NCI-H526 (cell line): ENCODE data around the gene MCC.
A peak's percentile ranks its signal among the peaks of the same experiment; 100 is the strongest.

Source experiments
- DNase-seq, 2 experiments: peaks; one replicate each; lab custom pipeline; 2025; lab: John Stamatoyannopoulos, UW

The MCC gene

DNA sequence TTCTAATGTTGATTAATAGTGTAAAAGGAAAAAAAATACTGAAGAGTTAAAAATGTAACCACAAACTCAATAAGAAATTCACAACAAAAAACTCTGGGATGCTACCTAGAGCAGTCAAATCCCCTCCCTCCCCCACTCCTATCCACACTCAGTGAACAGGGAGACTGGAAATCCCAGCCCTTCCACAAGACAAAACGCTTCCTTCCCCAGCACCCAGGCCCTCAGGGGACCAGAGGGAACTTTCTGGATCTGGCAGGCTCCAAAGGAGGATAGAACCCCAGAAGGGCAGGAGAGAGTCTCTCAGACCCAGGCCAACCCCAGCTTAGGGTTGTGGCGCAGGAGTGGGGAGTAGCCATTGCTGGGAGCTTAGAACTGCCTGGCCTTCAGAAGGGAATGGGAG, 456.7 kb downstream of the MCC start:
- no peak for DNase-seq

DNA sequence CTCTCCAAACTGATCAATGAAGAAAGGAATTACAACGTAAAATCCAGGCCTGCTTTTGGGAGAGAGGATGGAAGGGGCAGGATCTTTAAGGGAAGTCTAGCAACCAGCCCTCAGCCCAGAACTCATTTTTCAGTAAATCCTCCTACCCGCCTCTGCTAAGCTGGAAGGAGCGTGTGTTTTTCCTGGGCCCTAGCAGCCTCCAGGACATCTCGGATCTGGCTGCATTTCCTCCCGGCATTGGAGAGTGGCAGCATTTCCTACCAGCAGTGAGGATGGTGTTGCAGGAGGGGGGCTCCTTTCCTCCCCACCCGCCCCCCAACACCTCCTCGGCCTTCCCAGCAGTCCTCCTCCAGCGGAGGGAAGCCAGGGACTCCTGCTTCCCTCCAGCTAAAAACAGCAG, 457.1 kb downstream of the MCC start:
- DNase-seq, result no peak

DNA sequence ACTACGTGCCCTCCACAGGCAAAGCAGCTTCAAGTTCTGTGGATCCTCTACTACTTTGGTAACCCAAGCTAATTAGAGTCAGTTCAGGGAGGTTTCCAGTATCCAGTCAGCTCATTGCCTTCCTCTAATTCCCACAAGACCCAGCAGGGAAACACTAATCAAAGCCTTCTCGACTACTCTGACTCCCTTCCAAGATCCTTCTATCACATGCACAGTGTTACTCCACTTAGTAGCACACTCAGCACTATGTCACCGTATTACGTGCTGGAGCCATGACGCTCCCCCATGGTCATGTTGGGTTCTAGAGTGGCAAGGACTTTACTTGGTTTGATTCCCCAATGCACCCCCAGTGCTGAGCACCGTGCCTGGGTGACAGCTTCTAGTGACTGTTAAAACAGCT, 458.6 kb downstream of the MCC start:
- no peak for DNase-seq

DNA sequence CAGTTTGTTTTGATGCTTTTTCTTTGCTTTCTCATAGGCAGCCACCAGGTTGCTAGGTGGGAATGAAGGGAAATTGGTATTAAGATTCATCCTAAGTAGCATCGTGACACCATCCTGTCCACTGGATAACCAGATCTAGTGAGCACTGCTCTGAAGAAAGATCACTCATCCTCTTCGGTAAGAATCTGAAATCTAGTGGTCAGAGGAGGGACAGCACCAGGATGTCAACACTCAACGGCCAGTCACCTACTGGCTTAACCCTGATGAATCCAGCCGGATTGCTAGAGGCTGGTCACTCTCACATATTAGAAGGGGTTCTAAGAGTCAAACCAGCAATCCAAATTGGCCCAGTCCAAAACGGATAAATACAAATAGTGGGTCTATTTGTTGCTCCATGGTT, 460.8 kb downstream of the MCC start:
- no peak for DNase-seq

DNA sequence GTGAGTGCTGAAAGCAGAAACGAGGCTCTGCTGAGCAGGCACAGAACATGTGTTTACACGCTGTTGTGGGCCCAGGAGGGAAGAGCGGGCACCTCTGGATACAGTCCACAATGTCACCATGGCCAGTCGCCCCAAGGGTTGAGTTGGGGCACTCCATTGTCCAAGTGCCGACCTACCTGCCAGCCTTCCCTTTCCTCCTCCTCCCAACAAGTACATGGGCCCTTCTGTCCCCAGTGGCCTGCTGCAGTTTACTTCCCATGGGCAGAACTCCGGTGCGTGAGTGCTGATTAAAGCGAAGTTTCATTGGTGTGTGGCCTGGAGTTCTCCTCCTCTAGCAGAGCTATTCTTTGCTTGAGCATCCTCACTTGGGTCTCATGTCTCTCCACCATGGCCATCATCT, 461.2 kb downstream of the MCC start:
- DNase-seq, result no peak

DNA sequence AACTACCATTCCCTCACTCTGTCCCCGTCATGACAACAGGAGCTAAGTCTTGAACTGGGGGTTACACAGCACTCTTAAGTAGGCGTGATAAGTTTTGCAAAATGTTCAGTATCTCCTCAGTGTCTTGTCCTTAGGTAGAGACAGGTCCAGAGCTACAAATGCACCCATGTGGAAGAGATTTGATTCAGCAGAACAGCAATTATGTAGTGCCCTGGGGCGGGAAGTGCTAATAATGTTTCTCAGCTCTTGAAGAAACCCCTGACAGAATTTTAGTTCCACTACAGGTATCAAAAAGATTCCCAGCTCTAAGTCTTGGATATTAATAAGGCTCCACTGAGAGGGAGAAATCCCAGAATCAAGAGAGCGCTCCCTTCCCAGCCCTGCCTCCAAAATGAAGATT, 462.0 kb downstream of the MCC start:
- DNase-seq, result no peak

DNA sequence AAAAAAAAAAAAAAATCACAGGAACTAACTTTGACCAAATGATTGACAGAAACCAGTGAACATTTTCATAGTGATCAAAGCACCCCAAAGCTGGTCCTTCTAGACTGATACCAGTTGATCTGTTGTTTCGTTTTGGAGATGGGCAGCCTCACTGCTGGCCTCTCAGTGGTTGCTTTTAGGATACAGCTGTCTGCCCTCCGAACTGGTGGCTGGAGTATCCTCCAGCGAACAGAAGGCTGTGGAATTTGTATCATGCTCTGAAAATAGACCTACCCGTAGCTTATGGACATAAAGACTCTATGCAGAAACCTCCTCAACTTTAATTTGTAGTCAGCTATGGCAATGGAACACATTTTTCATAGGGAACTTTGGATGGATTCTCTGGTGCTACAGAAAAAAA, 462.7 kb downstream of the MCC start:
- no peak for DNase-seq

DNA sequence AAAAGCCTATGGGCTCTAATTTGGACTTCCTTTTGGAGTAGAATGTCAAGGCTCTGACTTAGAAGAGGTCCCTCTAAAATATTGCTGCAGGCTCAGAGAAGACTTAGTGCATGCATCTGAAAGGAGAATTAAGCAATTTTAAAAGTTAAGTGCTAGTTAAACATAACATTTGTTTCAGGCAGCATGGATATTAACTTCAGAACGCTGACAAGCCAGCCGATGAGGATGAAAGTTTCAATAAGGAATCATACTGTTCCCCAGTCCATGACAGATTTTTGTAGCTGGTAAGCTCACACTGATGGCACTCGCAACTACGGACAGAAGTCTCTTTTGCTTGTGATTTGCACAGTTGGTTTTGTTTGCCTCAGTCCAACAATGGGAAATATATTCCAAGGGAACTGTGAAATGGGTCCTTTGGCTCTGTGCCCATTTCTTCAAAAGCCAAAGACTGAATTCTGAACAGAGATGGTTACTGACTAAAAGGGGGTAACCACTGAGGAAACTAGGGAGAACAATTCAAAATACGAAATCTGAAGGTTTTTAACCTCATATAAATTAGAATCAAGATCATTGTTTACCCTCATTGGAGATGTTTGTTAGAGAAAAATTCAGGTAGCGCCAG, 464.1 kb downstream of the MCC start:
- no peak for DNase-seq

DNA sequence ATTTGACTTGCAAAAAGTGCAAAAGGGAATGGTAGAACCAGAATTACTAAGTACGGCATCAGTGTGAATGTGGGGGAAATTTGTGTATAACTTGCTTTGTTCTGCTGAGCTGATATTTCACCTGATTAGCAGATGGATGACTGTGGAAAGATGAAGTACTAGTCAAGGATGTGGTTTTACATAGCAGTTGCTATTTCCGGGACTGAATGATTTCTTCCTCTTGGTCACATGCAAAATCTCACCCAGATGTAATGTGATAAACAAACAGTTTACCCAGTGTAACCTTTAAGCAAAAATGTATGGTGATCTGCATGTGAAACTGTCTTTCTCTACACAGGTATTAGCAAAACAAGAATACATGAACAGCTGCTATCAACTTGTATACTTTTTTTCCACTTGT, 465.6 kb downstream of the MCC start:
- peak; percentile 46 to 48 for DNase-seq

DNA sequence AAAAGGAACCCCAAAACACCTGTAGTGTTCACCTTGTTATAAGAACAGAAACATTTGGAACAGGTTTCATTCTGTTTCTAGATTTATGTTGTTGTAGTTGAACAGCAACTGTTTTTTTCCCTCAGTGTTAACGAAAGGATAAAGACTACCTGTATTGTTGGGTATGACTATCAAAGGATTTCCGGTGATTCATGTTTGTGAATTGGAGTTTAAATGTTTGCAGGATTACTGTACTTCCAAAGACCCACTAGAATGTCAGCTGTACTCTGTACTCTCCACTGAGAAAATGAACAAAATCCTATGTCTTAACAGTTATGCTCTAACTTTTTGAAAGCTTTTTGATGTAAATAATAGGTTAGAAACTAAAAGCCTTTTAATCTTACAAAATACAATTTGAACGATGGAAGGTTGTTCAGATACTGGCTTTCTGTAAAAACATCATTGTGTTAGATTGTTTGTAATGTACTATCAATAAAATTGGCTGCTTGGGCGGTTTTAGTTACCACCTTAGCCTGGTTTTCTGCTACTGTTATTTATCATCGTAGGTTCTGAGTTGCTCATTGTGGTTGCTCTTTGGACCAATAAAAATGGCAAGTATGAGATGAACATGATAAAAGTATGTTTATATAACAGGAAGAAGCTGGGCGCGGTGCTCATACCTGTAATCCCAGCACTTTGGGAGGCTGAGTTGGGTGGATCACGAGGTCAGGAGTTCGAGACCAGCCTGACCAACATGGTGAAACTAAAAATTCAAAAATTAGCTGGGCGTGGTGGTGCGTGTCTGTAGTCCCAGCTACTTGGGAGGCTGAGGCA, 467.6 kb downstream of the MCC start:
- DNase-seq, result no peak

DNA sequence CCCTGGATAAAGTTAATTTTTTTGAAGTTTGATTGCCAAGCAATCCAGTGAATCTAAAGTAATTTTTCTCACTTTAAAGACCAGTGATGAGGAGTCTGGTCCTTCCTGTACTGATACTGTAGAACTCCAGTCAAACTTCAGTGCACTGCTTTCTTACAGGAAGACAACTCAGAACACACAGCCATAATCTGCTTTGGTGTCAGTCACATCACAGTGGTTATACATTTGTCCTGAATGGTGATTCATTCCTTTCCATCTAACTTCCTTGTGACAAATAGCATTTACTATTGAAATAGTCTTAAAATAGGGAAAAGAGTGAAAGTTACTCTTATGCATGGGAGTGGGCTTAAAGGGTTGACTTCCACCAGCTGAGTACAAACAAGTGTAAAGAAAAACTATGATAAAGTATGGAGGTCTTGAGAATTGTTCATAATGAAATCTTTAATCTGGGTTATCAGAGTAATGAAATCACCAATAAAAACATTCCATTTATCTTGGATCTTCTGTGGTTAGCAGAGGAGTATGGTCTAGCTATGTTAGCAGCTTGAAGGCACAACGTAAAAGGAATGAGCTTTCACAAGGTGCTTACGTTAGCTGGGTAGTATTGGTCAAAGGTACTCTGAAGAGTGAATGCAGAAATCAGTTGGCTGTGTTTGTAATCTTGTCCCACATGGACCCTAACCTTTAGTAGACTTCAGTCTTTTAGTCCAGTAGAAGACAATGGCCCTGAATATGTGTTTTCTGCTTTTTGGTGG, 470.2 kb downstream of the MCC start:
- DNase-seq, result no peak

DNA sequence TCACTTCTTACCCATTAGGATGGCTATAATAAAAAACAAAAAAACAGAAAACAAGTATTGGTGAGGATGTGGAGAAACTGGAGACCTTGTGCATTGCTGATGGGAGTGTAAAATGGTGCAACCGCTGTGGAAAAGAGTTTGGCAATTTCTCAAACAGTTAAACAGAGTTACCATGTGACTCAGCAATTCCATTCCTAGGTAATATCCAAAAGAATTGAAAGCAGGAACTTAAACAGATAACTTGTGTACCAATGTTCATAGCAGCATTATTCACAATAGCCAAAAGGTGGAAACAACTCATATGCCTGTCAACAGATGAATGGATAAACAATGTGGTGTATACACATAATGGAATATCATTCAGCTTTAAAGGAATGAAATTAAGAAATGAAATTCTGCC, 482.8 kb downstream of the MCC start:
- DNase-seq, result no peak

DNA sequence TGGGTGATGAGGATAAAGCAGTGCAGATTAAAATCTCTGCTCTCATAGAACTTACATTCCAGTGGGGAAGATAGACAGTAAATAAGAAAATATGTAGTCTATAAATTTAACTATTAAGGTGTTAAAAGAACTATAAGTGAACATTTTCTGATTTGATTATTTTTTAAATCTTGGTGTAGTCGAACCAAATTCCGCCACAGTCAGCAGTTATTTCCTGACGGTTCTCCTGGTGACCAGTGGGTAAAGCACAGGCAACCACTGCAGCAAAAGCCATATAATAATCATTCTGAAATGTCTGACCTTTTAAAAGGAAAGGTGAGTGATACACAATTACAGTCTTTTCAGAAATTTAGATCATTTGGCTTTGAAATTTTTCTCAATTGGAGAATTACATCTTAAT, 484.5 kb downstream of the MCC start:
- no peak for DNase-seq

DNA sequence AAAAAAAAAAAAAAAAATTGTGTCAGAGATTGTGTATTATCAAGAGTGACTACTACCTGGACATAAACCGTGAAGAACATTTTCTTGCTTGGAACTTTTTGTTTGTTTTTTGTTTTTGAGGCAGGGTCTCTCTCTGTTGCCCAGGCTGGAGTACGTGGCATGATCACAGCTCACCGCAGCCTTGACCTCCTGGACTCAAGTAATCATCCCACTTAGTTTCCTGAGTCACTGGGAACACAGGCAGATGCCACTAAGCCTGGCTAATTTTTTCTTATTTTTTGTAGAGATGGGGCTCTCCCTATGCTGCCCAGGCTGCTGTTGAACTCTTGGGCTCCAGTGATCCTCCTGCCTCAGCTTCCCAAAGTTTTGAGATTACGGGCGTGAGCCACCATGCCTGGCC, 485.8 kb downstream of the MCC start:
- no peak for DNase-seq

DNA sequence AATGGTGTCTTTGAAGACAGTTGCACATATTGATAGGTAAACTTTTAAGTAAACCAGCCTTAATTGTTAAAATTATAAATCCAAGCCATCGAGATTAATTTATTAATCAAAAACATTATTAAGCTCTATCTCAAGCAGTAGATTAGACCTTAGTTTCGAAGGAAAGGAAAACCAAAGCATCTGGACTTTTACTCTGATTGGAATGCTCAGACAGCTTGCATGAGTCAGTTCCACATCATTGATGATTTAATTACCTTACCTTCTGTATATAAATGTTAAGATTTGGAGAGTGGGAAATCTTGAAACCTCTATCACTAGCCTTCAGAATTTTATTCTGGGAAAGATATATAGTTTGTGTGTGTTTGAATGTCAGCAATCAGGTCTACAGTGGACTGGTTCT, 487.8 kb downstream of the MCC start:
- DNase-seq, result no peak

DNA sequence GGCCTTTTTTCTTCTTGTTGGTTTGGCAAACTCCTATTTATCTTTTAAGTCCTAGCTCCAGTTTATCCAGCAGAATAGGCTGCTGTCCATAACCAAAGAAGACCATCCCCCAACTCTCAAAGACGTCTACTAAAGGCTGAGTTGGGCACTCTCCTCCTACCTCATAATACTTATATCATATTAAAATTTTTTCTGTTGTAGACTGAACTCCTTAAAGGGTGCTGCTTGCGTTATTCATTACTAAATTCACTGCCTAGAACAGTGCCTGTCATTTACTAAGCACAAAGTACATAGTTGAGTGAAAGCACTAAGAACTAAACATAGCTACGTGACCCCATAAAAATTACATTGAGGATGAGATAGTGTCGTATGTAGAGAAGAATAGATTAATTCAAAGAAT, 490.0 kb downstream of the MCC start:
- DNase-seq, result no peak

DNA sequence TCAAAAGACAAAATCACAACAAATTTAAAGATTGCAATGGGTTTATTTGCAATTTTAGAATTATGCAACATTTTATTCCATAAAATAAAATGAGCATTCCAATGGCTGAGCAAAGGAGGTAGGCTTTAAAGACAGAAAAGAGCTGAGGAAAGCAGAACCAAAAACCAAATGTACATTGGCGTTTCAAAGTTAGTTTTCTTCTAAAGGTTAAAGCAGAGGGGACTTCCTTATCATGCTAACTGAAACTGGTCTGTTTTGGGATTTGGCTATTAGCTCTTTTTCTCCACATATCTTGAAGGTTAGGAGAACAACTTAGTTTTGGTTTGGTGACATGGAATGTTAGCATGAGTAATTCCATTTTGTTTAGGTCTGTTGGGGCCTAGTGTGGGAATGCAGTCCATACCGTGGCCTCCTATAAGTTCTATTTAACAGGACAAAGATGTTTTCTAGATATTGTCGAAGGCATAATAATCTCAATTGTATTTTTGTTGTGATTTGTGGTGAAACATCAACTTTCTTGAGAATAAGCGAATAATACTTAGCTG, 491.4 kb downstream of the MCC start:
- no peak for DNase-seq

DNA sequence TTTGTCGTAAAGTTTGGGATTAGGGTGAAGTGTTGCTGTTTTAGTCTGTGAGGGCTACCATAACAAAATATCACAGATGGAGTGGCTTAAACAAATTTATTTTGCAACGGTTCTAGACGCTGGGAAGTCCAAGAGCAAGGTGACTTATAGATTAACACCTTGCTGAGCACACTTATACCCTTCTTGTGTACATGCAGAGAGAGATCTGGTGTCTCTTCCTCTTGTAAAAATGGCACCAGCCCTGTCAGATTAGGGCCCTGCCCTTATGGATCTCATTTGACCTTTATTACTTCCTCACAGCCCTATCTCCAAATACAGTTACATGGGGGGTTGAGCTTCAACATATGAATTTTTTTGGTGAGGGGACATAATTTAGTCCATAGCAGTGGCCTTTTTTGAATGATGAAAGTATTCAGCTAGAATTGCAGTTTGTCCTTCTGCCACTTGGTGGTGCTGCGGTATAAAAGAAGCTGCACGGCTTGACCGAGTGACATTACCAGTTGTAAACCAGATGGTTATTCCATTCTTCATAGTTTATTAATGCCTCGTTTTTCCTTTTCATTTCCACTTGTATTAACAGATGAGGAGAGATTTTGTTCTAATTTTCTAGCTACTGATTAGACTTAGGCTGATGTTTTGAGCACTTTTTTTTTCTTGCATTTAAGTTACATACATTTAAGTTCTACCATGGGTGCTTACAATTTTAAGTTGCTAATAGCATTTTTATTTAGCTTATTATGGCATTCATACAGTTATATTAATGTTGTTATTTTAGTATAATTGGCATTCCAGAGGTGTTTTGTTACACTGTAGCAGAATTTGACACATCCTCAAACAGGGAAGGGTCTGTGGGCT, 492.3 kb downstream of the MCC start:
- peak in 1 of 2 experiments; percentile 58 for DNase-seq

DNA sequence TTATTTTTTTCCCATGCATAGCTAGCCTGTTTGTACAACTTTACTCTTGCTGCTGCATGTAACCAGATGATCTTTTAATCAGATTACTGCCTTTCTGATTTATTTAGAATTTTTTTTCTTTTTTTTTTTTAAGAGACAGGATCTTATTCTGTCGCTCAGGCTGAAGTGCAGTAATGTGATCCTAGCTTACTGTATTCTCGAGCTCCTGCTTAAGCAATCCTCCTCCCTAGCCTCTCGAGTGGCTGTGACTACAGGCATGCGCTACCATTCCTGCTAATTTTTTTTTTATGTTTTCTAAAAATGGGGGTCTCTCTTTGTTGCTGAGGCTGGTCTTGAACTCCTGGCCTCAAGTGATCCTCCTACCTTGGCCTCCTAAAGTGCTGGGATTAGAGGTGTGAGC, 502.0 kb downstream of the MCC start:
- no peak for DNase-seq

DNA sequence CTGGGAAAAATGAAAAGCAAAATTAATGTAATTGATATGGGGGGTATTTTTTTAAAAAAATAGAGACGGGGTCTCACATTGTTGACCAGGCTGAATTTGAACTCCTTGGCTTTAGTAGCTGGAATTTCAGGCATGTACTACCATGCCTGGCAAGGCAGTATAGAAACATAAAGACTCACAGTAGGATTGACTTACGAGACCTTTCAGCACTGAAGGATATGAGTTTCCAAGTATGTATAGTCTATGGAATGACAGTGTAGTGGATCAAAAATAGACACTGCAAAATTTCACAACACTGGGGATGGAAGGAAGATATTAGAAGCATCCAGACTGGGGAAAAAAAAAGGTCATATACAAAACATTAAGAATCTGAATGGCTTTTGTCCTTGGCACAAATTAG, 504.9 kb downstream of the MCC start:
- DNase-seq, result no peak

DNA sequence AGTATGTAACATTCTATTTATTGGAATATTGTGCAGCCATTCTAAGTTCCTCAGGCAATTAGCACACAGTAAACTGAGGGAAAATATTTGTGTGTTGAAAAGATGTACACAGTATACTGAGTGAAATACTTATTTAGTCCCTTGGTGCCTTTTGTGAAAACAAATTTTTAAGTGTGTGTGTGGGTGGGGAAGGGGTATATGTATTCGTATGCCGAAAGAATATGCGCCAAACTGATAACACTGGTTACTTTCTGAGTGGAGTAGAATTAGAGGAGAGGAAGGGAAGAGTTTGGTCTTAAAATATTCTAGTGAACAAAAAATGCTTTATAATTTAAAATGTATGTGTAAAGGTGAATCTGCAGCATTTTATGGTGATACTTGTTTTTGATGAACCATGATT, 508.5 kb downstream of the MCC start:
- no peak for DNase-seq

DNA sequence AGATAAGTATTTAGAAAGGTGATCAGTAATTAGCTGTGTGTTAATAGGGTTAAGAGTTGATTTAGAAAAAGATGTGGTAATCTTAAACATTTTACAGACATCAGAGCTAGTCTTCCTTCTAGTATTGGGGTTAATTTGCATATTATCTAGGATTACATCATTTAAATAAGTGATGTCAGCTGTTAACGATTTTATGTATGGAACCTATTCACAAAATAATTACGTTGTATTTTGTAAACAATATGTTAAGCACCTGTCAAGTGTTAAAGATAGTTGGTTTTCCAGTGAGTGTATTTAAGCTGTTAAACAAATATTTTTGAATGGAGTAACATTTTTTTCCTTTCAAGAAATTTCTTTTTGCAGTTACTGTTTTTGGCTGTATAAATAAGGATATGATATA, 509.4 kb downstream of the MCC start:
- peak; percentile 37 to 62 for DNase-seq
